ENCODE data around the gene TSPAN14. TPM values are rescaled to one million over a fixed set of nuclear protein-coding genes. Genes with fewer than 3 reads are reported as not detected.

TSPAN14 gene
- total and polyA plus RNA-seq, 2 of the 8 experiments (the other 6 are each of a cell fraction or from before 2014, with no cell fraction given): 47.4 to 57.8 TPM

- no peak overlapping the region for H4K91ac ChIP-seq (replicated peaks; ENCODE audit: insufficient read length, low read length)
- no peak overlapping the region for H2BK12ac ChIP-seq (ENCODE audit: low read depth, low read length)
- H3K23me2 ChIP-seq (ENCODE audit: low read depth, low read length): no peaks in the 10 kb centered on the region
- H2BK5ac ChIP-seq (ENCODE audit: low read depth, low read length): no peak overlapping the region
- no peak for DNase-seq (ENCODE audit: low read depth in 1 of 2, low spot score in 2 of 2)
- H4K5ac ChIP-seq (ENCODE audit: insufficient read length, low read depth, low read length): no peak overlapping the region
- no peak overlapping the region for H2AK5ac ChIP-seq (ENCODE audit: low read depth, low read length)
- H2AFZ ChIP-seq (ENCODE audit: low read length): no peak overlapping the region
- H3K4ac ChIP-seq (replicated peaks; ENCODE audit: insufficient read length, low read depth, low read length): no peak overlapping the region
- H4K20me1 ChIP-seq (replicated peaks in 1 of 2; ENCODE audit: control insufficient read depth in 1 of 2, insufficient read depth in 2 of 2, low read length in 2 of 2): peaks cover 11 to 12% of the 10 kb centered on the region in 2 experiments
- peaks cover 0 to 9% of the 10 kb centered on the region in 2 experiments; a peak in 1 of 4 replicates for H3K79me2 ChIP-seq (ENCODE audit: control insufficient read depth in 1 of 2, insufficient read depth in 2 of 2, low read length in 2 of 2)
- H3K36me3 ChIP-seq (ENCODE audit: control insufficient read depth in 2 of 4, insufficient read depth in 4 of 4, low read length in 3 of 4): peaks cover 5 to 31% (median 14%) of the 10 kb centered on the region in 4 experiments; a peak in 7 of 8 replicates
- no peak overlapping the region for H3K4me2 ChIP-seq (ENCODE audit: insufficient read depth in 1 of 2, low read depth in 2 of 2, low read length in 2 of 2)
- no peak overlapping the region for H2BK20ac ChIP-seq (ENCODE audit: low read length)
- no peak overlapping the region for H3K9ac ChIP-seq (replicated peaks in 1 of 4; ENCODE audit: extremely low read depth in 1 of 4, low read depth in 3 of 4, low read length in 3 of 4)
- no peak overlapping the region for H3K23ac ChIP-seq (ENCODE audit: insufficient read length)
- no peaks in the 10 kb centered on the region for H3K9me3 ChIP-seq (ENCODE audit: insufficient read depth in 2 of 2, low read depth in 1 of 2, low read length in 1 of 2)
- H3K4me1 ChIP-seq (replicated peaks in 1 of 4; ENCODE audit: control insufficient read depth in 3 of 4, insufficient read depth in 4 of 4, low read length in 3 of 4): peaks cover 0 to 6% (median under 1%) of the 10 kb centered on the region in 4 experiments; a peak in 3 of 7 replicates
- no peak overlapping the region for H4K8ac ChIP-seq (ENCODE audit: extremely low read depth, insufficient read depth, low read length)
- H2BK15ac ChIP-seq (ENCODE audit: low read length): no peak overlapping the region
- no peak overlapping the region for H3K14ac ChIP-seq (ENCODE audit: insufficient read length)
- POLR2A ChIA-PET (ENCODE audit: partially characterized antibody): interaction anchor here (0.6 kb wide), 1 partner anchor 14 kb away, joined by 3 read pairs; no protein-coding TSS in a partner anchor
- peaks cover 10% of the 10 kb centered on the region for H3K79me1 ChIP-seq (ENCODE audit: low read depth, low read length)
- WGBS, 2 experiments (ENCODE audit: extremely low coverage in 1 of 2, insufficient coverage in 1 of 2, insufficient read length in 1 of 2, insufficient replicate concordance in 2 of 2, low coverage in 1 of 2, low lambda C conversion rate in 2 of 2, missing lambda C conversion rate in 1 of 2): 84% methylated on average over 12 of the region's 18 CpGs; no CpG with 5 or more reads in 1 of the 2 experiments
- CTCF ChIA-PET (ENCODE audit: partially characterized antibody): interaction anchor here (0.8 to 21.9 kb wide), 12 partner anchors 10 to 204 kb away, joined by 3 to 1263 read pairs (median 4); partner anchors contain the start of gene TSPAN14
- no peak overlapping the region for H2BK120ac ChIP-seq (replicated peaks; ENCODE audit: low read depth, low read length)
- no peak overlapping the region for H3K4me3 ChIP-seq (ENCODE audit: extremely low read depth in 1 of 4, insufficient read depth in 2 of 4, low read depth in 3 of 4, low read length in 4 of 4)
- no peak overlapping the region for H3K27ac ChIP-seq (ENCODE audit: low read depth, low read length)
- H3K56ac ChIP-seq (replicated peaks; ENCODE audit: insufficient read length, low read depth, low read length): no peak overlapping the region
- TF ChIP-seq RXRA (IDR thresholded peaks at IDR 0.05; ENCODE audit: insufficient read depth, low read depth, low read length) (no peak), ASH2L (IDR thresholded peaks at IDR 0.05; ENCODE audit: low read length) (no peak), CHD2 (IDR thresholded peaks at IDR 0.05; ENCODE audit: low read length) (no peak)
- no peak for FAIRE-seq
- no peaks in the 10 kb centered on the region for H3K27me3 ChIP-seq (replicated peaks in 1 of 4; ENCODE audit: control insufficient read depth in 3 of 4, extremely low read depth in 1 of 4, insufficient read depth in 3 of 4, low read length in 3 of 4)
- no peak overlapping the region for H3K18ac ChIP-seq (ENCODE audit: extremely low read depth, low read length)
Measured at GRCh38 chr10:80509403-80510161, 55.5 kb downstream of the TSPAN14 start.
